GM19324 (cell line): ENCODE data around the gene IKBIP.
"Not testable (repeated sequence)": the region's sequence is repeated elsewhere in the genome, so short reads cannot be mapped to it uniquely, and the experiment has no call there.

Source experiments
- ATAC-seq: cut with Tn5 transposase; IDR thresholded peaks from one replicate; pipeline ENCODE4 v1.9.1; 2021; ENCODE audit warnings: mild to moderate bottlenecking, moderate library complexity; ENCODE audit not compliant: unreplicated experiment, low FRiP score

Gene IKBIP

GRCh38 chr12:98579347-98579746 is 65.2 kb downstream of the IKBIP start:
- ATAC-seq, result no peak

- no peak for ATAC-seq
These were observed 65.8 kb downstream of the IKBIP start for GRCh38 chr12:98578821-98579220.

- ATAC-seq, result no peak
These were observed 66.2 kb downstream of the IKBIP start for GRCh38 chr12:98578392-98578791.

GRCh38 chr12:98576795-98577194 is 67.8 kb downstream of the IKBIP start:
- not testable (repeated sequence) for ATAC-seq

GRCh38 chr12:98575013-98575412 is 69.6 kb downstream of the IKBIP start:
- no peak for ATAC-seq
